Endometrial microvascular endothelial cells (primary cell): ENCODE results near the gene DHRS1. TPM values are rescaled to one million over a fixed set of nuclear protein-coding genes. Genes with fewer than 3 reads are reported as not detected.

Experiments used
- in situ Hi-C: cut with HindIII; loops from 2 replicates; pipeline ENCODE4 v1.10.0; 2017; ENCODE audit warnings: low sequenced_read_pairs, low pct_unique_long_range_greater_than_20kb; ENCODE audit errors: inconsistent ontology term
- total RNA-seq: library from RNA; depleted of rRNA; stranded (reverse); fragments of >200 nt; gene quantifications from one replicate; pipeline ENCODE4 v1.2.3, GENCODE V29; 2015; ENCODE audit errors: inconsistent ontology term

DHRS1 gene
- 23.2 TPM for total RNA-seq

GRCh38 chr14:24299255-24300191 is at the start of gene DHRS1, which contains the start of gene NOP9:
Gene DHRS1, minus strand, starts transcription at chr14:24299780. Its CDS starts 674 bp downstream, at chr14:24299106.
Gene NOP9, plus strand, starts transcription at chr14:24299850. Its CDS starts 105 bp downstream, at chr14:24299955.
- in situ Hi-C loops, result loop anchor here (10.0 kb wide), 1 partner anchor 95 kb away; the partner anchor contains the start of gene TSSK4

DNA sequence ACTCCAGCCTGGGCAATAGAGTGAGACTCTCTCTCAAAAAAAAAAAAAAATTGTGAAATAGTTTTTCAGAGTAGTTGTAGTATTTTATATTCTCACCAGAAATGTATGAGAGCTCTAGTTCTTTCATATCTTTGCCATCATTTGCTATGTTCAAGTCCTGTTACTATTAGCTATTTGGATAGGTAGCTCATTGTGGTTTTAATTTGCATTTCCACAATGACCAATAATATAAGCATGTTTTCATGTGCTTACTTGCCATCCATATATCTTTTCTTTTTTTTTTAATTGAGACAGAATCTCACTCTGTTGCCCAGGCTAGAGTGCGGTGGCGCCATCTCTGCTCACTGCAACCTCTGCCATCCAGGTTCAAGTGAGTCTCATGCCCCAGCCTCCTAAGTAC is 48.6 kb upstream of the DHRS1 start:
- in situ Hi-C loops, result no loop called here

GRCh38 chr14:24347134-24347533 is 47.6 kb upstream of the DHRS1 start:
- in situ Hi-C loops, result no loop called here

DNA sequence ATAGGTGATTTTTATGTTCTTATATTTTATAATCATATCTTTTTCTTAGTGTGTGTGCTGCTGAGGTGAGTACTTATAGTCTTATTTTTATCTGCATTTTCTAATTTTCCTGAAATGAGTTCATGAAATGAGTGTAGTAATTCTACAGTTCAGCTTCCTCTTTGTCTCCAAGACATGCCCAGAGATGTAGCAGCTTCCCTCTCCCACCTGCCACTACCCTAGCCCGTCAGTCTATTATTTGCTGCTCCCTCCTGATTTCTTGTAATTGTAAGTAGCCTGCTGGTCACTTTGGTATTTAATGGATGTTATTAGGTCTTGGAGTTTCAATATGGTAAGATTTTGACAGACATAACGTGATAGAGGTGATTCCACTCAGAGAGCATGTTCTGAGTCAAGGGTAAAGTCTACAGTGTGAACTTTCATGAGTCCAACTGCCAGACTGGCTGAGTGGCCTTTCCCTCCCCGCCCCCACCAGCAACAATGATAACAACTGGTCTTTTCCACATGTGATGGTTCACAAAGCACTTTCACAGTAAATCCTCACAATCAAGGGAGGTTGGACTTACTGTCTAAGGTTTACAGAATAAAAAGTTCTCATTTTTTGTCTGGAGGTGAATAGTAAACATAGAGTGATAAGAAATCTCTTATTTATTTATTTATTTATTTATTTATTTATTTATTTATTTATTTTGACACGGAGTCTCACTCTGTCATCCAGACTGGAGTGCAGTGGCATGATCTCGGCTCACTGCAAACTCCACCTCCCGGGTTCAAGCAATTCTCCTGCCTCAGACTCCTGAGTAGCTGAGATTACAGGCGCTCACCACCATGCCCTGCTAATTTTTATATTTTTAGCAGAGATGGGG is 44.4 kb upstream of the DHRS1 start:
- in situ Hi-C loops, result no loop called here

GRCh38 chr14:24342889-24343288 is 43.3 kb upstream of the DHRS1 start:
- in situ Hi-C loops, result no loop called here

- in situ Hi-C loops, result no loop called here
Measured at GRCh38 chr14:24340606-24341005, 41.0 kb upstream of the DHRS1 start.

- in situ Hi-C loops, result no loop called here
Measured at GRCh38 chr14:24339284-24340151, 39.9 kb upstream of the DHRS1 start, which contains the start of gene RIPK3. Gene RIPK3, minus strand, starts transcription at chr14:24339991. Its CDS starts 165 bp downstream, at chr14:24339826.

GRCh38 chr14:24338843-24339242 is 39.3 kb upstream of the DHRS1 start:
- in situ Hi-C loops, result no loop called here

DNA sequence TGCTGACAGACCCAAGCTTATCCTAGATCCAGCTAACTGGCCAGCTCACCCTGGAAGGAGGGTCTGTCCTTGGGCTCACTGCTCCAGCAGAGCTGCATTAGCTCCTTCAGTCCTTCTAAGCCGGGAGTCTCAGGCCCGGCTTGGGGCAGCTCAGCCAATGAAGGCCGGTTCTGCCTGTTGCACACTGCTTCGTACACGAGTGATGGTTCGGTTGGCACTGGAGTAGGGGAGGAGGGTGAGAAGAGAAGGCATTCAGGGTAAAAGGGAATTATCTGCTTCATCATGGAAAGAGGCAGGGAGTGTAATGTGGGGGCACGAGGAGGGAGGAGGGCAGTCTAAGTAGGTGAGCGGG is 38.2 kb upstream of the DHRS1 start:
- in situ Hi-C loops, result no loop called here

GRCh38 chr14:24337144-24337823 is 37.7 kb upstream of the DHRS1 start:
- in situ Hi-C loops, result no loop called here

DNA sequence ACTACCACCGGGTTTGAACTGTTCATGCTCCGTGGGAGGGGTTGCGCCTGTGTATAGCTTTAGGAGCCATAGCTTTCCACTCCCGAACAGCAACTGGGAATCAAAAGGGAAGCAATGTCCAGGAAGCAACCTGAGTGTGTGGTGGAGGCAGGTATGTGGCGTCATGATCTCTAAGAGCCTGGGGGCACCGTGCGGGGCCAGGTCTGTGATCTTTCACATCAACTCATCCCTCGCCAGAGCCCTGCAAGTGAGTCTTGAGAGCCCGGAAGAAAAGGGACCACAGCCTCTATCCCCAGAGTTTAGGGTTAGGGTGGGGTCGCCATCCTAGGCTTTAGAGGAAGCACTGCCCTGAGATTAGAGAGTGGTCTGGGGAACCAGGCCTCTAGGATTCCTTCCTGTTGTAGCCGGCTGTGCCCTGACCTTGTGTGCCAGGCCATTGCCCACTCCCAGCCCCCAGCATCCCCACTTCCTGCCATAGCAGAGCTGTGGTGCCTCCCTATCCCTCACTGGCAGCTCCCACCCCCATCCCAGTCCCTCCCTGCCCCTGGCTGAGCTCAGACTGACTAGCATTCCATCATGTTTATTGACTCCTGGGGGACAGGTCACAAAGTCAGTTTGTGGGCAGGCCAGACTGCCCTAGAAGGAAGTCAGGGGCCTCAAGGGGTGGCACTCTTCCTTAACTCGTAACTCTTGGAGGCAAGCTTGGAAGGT is 36.0 kb upstream of the DHRS1 start:
- in situ Hi-C loops, result no loop called here

DNA sequence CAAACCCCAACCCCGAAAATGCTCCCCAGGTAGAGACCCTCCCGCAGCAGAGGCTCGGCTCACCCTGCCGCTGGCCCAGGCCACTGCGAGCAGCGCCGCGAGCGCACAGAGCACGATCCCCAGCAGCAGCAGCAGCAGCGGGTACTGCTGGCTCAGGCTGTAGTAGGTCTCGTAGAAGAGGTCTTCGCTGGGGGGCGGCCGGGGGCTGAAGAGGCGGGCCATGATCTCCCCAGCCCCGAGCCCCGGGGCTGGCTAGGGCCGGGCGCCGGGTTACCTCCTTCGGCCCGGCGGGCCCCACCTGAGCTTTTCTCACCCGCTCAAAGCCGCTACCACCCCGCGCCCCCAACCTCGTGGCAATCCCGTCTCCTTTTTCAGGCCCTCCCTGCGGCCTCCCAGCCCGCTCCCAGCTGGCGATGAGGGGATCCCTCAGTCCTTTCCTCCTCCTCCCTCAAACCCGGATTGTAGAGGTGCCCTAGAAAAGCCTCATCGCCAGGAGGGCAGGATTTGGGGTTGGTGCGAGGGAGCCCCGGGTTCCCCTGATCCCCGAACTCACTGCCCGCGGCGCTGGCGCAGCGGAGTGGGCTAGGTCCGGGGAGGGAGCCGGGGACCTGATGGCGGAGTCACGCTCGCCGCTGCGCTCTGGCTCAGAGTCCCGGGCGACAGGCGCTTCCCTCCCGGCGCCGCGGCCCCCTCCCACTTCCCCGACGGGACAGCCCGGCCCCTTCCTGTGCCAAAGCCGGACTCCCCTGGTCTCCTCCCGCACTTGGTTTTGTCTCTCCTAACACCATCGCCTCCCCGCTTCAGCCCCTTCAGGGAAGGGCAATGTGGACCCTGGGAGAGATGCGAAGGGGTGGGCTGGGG is 35.1 kb upstream of the DHRS1 start, which contains the start of gene ADCY4:
ADCY4 (minus strand) TSS at position 641 of the 861 bp plus-strand sequence; CDS start at position 222, 419 bp downstream.
- in situ Hi-C loops, result no loop called here

- in situ Hi-C loops, result no loop called here
Measured at GRCh38 chr14:24332268-24332993, 32.9 kb upstream of the DHRS1 start.

DNA sequence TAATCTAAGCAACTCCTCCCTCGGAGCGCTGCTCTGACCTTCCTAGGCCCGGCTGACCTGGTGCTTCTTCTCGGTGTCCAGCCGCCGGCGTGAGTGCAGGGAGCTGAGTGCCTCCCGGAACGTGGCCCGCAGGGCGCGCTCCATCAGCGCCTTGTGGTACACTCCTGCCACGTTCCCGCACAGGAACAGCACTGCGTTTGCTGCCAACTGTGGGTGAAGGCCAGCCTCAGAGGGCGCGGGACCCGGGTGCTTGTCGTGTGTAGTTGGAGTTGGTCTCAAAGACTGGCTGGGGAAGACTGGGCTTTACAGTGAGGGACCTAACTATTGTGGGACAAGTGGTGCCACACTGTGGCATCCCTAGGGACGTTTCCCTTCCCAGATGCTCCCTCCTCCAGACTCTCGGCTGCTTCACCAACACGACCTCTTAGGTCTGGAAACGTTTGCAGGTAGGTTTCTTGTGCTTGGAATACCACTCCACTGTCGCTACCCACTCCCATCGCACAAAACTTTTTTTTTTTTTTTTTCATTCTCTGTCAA is 32.2 kb upstream of the DHRS1 start:
- in situ Hi-C loops, result no loop called here

DNA sequence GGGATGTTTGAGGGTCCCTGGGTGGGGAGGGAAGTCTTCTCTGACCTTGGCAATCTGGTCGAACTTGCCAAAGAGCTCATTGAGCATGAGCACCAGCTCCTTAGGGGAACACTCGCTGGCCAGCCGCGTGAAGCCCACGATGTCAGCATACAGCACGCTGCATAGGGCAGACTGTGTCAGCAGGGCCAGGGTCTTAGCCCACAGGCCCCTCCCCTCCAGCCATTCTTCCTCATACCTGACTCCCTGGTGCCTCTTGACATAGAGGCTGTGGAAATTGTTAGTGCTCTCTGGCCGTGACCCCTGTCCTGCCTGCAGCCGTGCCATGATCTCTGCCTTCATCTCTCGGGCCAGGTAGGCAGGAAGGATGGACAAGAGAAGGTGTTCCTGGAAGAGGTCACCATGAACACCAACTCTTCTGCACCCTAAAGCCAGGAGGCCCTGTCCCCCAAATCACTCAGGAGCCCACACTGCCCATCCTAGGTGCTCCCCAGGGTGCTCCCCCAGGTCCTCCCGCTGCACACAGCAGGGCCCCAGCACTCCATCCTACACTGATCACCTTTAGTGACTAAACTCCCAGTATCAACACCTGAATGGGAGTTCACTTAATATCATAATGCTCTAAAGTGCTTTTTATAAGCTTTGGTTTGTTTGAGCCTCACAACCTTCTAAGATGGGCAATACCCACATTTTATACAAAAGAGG is 31.5 kb upstream of the DHRS1 start:
- in situ Hi-C loops, result no loop called here
